ENCODE measurements around the gene DNAJC8. TPM values are rescaled to one million over a fixed set of nuclear protein-coding genes. Genes with fewer than 3 reads are reported as not detected.

DNAJC8 gene
- total and polyA plus RNA-seq, 5 donors, result 63.4 to 78.3 (median 64.5) TPM

DNA sequence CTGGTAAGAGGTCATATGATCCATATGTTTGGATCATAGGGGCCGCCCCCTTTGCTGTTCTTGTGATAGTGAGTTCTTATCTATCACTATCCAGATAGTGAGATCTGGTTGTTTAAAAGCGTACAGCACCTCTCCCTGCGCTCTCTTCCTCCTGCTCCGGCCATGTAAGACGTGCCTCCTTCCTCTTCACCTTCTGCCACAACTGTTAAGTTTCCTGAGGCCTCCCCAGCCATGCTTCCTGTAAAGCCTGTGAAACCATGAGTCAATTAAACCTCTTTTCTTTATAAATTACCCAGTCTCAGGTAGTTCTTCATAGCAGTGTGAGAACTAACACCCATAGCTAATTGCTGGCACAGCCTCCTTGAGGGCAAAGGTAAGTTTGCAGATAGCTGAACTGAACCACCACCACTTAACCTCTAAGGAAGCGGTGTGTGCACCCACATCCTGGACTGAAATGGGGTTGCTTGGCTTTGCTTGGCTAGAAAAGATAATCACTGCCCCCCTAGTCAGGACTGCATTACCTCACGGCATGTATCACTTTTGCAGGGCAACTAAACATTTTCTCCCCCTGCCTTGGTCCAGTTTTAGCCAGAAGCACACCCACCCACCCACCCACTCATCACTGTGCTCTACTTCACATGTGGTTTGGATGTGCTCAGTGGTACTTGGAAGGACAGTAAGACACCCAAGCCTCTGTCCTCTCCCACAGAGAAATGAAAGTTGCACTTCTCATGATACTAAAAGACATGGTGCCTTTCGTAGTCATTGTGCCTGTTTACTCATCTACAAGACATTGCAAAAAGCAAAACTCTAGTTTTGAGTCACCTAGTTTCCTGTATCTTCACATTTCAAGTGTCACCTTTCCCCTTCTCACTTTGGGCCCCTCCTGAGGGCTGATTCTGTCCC lies 33.2 kb downstream of the DNAJC8 start:
- Histone ChIP-seq H3K4me3 (ENCODE audit: low read length) (no peak overlapping the region), H3K27me3 (ENCODE audit: control insufficient read depth, insufficient read depth) (no peaks in the 10 kb centered on the region), H3K4me1 (ENCODE audit: control insufficient read depth, insufficient read depth, low read length) (no peaks in the 10 kb centered on the region), H3K27ac (ENCODE audit: low read length) (no peak overlapping the region), H3K9me3 (ENCODE audit: control insufficient read depth, low read length) (no peaks in the 10 kb centered on the region)
- WGBS, result 84% methylated on average over 8 of the region's 8 CpGs
- intact Hi-C loops (cut with DNase I), result loop anchor here in 2 of 4 donors (5.0 to 10.0 kb wide), 3 partner anchors 105 to 345 kb away; no protein-coding TSS in a partner anchor
- no peak for DNase-seq
- ATAC-seq, result no peak

DNA sequence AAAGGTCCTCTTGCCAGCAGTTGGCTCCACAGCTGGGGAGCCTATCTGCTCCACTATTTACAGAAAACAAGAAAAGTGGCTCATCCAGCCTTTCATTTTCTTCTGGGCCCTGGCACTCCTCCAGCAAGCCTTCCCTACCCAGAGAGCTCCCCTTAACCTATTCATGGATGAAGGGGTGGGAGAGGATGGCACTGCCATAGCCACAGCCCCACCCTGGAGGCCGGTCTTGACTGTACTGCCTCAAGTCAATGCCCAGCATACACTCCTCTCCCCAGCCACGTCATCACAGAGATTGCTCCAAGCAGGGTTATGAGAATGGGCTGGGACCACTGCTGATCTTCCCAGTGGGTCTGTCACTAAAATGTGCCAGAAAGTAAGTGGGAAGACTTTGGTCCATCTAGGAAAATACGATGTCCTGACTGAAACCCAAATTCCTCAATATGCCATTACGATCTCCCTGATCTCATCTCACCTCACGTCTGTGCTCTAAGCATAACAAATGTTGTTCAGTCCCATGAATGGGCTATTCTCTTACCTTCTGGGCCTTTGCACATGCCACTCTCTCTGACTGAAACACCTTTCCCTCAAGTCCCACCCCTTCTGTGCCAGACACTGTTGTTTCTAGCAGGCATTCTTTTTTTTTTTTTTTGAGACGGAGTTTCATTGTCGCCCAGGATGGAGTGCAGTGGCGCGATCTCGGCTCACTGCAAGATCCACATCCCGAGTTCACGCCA lies 35.0 kb downstream of the DNAJC8 start:
- intact Hi-C loops (cut with DNase I), result loop anchor here in 2 of 4 donors (5.0 to 10.0 kb wide), 2 partner anchors 103 to 264 kb away; no protein-coding TSS in a partner anchor
- no peaks in the 10 kb centered on the region for H3K4me1 ChIP-seq (ENCODE audit: control insufficient read depth, insufficient read depth, low read length)
- ATAC-seq (no peak), DNase-seq (no peak)
- no peaks in the 10 kb centered on the region for H3K9me3 ChIP-seq (ENCODE audit: control insufficient read depth, low read length)
- WGBS, result 93% methylated on average over 12 of the region's 12 CpGs
- no peak overlapping the region for H3K4me3 ChIP-seq (ENCODE audit: low read length)
- H3K27me3 ChIP-seq (ENCODE audit: control insufficient read depth, insufficient read depth), result no peaks in the 10 kb centered on the region
- H3K27ac ChIP-seq (ENCODE audit: low read length), result no peak overlapping the region

DNA sequence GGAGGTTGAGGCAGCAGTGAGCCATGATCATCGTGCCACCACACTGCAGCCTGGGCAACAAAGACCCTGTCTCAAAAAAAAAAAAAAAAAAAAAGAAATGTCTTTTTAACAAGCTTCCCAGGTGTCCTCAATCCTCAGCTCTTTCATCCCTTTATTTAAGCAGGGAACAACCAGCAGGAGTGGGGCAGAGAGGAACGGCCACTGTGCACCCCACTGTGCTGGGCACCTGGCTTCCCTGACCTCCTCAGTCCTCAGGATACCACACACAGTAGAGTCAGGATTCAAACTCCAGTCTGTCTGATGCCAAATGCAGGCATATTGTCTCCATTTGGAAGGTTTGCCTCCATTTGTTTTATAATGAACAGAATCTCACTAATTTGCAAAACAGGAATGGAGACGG lies 36.5 kb downstream of the DNAJC8 start:
- Histone ChIP-seq H3K4me1 (ENCODE audit: control insufficient read depth, insufficient read depth, low read length) (no peaks in the 10 kb centered on the region), H3K27ac (ENCODE audit: low read length) (no peak overlapping the region), H3K4me3 (ENCODE audit: low read length) (no peak overlapping the region), H3K9me3 (ENCODE audit: control insufficient read depth, low read length) (no peaks in the 10 kb centered on the region), H3K27me3 (ENCODE audit: control insufficient read depth, insufficient read depth) (no peaks in the 10 kb centered on the region)
- DNase-seq, result no peak
- 66% methylated on average over 3 of the region's 3 CpGs for WGBS
- intact Hi-C loops (cut with DNase I), result loop anchor here in 2 of 4 donors (5.0 to 10.0 kb wide), 2 partner anchors 102 to 266 kb away; no protein-coding TSS in a partner anchor
- ATAC-seq, result no peak

DNA sequence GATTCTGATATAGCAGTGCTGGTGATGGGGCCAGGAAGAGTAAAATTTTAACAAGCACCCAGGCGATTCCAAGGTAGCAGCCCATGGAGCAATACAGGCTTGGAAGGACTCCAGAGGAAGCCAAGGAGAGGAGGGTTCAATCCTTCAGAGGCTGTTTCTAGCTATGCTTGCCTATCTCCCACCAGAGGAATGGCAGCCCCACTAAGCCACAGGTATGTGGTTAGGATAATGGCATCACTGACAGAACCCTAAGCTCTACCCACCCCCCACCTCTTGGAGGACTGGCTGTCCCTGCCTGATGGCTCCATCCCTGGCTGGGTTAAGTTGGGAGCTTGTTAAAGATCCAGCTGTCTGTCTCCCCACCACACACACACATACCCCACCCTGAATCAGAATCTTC lies 37.0 kb downstream of the DNAJC8 start:
- H3K9me3 ChIP-seq (ENCODE audit: control insufficient read depth, low read length), result no peaks in the 10 kb centered on the region
- 92% methylated on average over 1 of the region's 1 CpG for WGBS
- no peak for DNase-seq
- no peak for ATAC-seq
- no peak overlapping the region for H3K27ac ChIP-seq (ENCODE audit: low read length)
- no peaks in the 10 kb centered on the region for H3K4me1 ChIP-seq (ENCODE audit: control insufficient read depth, insufficient read depth, low read length)
- intact Hi-C loops (cut with DNase I), result loop anchor here in 2 of 4 donors (5.0 to 10.0 kb wide), 2 partner anchors 101 to 267 kb away; no protein-coding TSS in a partner anchor
- no peak overlapping the region for H3K4me3 ChIP-seq (ENCODE audit: low read length)
- no peaks in the 10 kb centered on the region for H3K27me3 ChIP-seq (ENCODE audit: control insufficient read depth, insufficient read depth)

DNA sequence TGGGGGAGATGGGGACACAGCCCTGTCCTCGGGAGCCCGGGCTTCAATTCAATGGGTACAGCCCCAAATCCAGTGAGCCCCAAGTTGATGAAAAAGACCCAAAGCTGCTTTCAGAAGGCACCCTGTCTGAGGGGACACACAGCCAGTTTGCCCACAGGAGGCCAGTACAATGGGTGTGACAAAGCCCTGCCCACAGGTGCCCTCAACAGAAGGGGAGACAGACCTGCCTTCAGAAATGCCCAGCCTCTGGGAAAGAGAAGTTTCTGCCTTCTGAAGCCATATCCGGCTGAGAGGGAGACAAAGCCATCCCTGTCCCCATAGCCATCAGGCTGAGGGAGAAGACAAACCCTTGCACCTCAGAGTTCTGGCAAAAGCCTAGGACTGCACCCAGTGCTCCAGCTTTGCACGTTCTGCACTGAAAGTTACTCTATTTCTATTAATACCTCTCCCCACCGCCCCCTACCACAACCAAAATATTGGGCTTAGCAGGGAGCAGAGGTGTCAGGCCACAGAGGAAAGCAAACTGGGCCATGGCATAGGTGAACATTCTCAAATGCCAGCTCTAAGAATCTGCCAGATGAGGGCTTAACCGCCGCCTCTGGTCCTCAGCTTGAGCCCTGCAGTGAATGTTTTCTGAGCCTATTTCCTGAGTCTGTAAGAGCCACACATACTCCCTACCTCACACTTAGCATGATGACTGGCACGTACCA lies 38.3 kb downstream of the DNAJC8 start:
- WGBS, result 83% methylated on average over 8 of the region's 8 CpGs
- ATAC-seq, result no peak

DNA sequence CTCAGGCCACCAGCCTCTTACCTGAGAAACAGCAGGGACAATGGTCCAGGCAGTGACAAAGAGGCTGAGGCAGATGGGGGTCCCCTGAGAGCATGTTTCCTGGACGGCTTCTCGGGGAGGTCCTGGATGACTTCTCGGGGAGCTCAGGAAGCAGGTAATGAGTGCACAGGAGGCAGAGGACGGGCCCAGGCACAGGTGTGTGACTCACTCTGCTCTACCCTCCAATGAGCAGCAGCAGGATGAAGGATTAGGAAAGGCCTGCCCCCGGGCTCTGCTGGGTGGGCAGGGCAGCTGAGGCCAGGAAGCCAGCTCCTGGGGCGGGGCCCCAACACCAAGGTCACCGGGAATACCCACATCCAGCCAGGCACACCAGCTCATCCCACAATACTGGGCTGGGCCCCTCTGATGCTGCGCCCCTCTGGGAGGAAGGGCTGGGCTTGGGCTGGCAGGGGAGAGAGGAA lies 39.1 kb downstream of the DNAJC8 start:
- ATAC-seq, result peak; percentile 38 to 42
- Histone ChIP-seq H3K27me3 (ENCODE audit: control insufficient read depth, insufficient read depth) (no peaks in the 10 kb centered on the region), H3K4me1 (ENCODE audit: control insufficient read depth, insufficient read depth, low read length) (no peaks in the 10 kb centered on the region), H3K9me3 (ENCODE audit: control insufficient read depth, low read length) (no peaks in the 10 kb centered on the region), H3K27ac (ENCODE audit: low read length) (no peak overlapping the region), H3K4me3 (ENCODE audit: low read length) (no peak overlapping the region)
- 69% methylated on average over 8 of the region's 8 CpGs for WGBS
- no peak for DNase-seq
- intact Hi-C loops (cut with DNase I), result loop anchor here in 1 of 4 donors (10.0 kb wide), 1 partner anchor 99 kb away; no protein-coding TSS in a partner anchor

More for the DNA sequence above, 38.3 kb downstream of the DNAJC8 start:
- Histone ChIP-seq H3K4me3 (ENCODE audit: low read length) (no peak overlapping the region), H3K27ac (ENCODE audit: low read length) (no peak overlapping the region), H3K4me1 (ENCODE audit: control insufficient read depth, insufficient read depth, low read length) (no peaks in the 10 kb centered on the region), H3K9me3 (ENCODE audit: control insufficient read depth, low read length) (no peaks in the 10 kb centered on the region), H3K27me3 (ENCODE audit: control insufficient read depth, insufficient read depth) (no peaks in the 10 kb centered on the region)
- DNase-seq, result no peak
- intact Hi-C loops (cut with DNase I), result loop anchor here in 2 of 4 donors (5.0 to 10.0 kb wide), 2 partner anchors 100 to 268 kb away; no protein-coding TSS in a partner anchor

DNA sequence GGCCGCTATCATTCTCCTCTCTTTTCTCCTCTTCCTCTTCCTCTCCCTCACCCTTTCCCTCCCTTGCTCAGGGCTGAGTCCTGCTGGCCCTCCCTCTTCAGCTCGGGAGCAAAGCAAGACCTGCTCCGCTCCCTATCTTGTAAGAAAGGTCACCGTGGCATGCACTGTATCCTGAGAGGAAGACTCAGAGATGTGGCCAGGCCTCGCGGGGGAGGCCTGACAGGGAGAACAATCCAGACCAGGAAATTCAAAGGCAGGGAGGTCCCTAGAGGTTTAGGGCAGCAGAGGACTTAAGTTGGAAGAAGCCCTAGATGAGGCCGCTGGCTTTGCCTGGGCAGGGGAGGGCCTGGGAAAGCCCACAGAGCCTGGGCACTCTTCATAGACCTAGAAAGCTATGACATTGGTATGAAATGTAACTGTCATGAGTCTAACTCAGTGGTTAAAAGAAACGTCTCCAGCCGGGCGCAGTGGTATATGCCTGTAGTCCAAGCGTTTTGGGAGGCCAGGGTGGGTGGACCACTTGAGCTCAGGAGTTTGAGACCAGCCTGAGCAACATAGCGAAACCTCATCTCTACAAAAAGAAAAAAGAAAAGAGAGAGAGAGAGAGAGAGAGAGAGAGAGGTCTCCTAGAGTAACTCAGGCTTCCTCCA lies 41.7 kb downstream of the DNAJC8 start:
- H3K27ac ChIP-seq (ENCODE audit: low read length), result no peak overlapping the region

DNA sequence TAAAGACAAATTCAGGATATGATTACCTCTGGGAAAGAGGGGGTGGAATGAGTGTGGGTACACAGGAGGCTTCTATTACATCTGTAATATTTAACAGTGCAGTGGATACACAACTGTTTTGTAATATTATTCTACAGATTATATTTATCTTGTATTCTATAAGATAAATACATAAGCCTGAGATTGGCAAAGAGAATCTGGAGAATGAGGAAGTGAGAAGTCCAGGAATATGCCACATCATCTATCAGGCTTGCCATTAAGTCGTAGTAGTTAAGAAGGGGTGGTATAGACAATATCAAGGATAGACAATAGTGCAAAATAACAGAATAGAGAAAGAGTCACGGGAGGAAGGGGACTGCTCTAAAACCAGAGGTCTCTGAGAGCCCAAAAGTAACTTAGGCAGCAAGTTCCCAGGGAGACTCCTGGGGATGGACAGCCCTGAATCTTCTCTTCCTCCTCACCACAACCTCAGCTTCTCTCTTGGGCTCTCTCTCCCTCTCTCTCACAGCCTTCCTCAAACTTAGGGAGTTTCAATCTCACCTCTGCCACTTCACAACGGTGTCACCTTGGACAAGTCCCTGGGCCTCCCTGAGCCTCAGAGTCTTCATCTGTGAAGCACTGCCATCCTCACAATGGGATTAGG lies 42.4 kb downstream of the DNAJC8 start:
- intact Hi-C loops (cut with DNase I), result loop anchor here in 1 of 4 donors (10.0 kb wide), 1 partner anchor 96 kb away; no protein-coding TSS in a partner anchor
- H3K27me3 ChIP-seq (ENCODE audit: control insufficient read depth, insufficient read depth), result no peaks in the 10 kb centered on the region
- 60% methylated on average over 3 of the region's 3 CpGs for WGBS
- no peak overlapping the region for H3K4me3 ChIP-seq (ENCODE audit: low read length)
- DNase-seq, result no peak
- H3K9me3 ChIP-seq (ENCODE audit: control insufficient read depth, low read length), result no peaks in the 10 kb centered on the region
- no peaks in the 10 kb centered on the region for H3K4me1 ChIP-seq (ENCODE audit: control insufficient read depth, insufficient read depth, low read length)
- H3K27ac ChIP-seq (ENCODE audit: low read length), result no peak overlapping the region
- no peak for ATAC-seq

More for the DNA sequence above, 41.7 kb downstream of the DNAJC8 start:
- ATAC-seq (peak; percentile 72 to 91), DNase-seq (peak in 1 of 3 donors; percentile 73)
- Histone ChIP-seq H3K9me3 (ENCODE audit: control insufficient read depth, low read length) (no peaks in the 10 kb centered on the region), H3K4me3 (ENCODE audit: low read length) (no peak overlapping the region), H3K4me1 (ENCODE audit: control insufficient read depth, insufficient read depth, low read length) (no peaks in the 10 kb centered on the region), H3K27me3 (ENCODE audit: control insufficient read depth, insufficient read depth) (no peaks in the 10 kb centered on the region)
- intact Hi-C loops (cut with DNase I), result loop anchor here in 1 of 4 donors (10.0 kb wide), 1 partner anchor 96 kb away; no protein-coding TSS in a partner anchor
- 57% methylated on average over 12 of the region's 12 CpGs for WGBS

DNA sequence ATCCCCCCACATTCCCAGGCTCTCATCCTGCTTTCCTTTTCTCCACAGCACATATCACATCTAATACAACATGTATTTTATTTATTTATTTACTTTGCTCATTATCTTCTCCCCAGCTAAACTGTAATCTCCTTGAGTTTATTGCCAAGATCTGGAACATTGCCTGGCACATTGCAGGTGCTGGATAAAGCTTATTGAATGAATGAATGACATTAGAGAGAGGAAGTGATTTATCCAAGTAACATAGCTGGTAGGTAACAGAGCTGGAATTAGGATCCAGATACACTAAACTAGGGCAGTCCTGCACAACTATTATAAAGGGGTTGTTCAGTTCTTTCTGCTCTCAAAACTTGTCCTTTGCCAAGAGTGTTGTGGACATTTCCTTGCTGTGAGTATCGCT lies 47.8 kb downstream of the DNAJC8 start:
- no peak for DNase-seq
- Histone ChIP-seq H3K9me3 (ENCODE audit: control insufficient read depth, low read length) (no peaks in the 10 kb centered on the region), H3K27me3 (ENCODE audit: control insufficient read depth, insufficient read depth) (no peaks in the 10 kb centered on the region), H3K27ac (ENCODE audit: low read length) (no peak overlapping the region), H3K4me1 (ENCODE audit: control insufficient read depth, insufficient read depth, low read length) (no peaks in the 10 kb centered on the region), H3K4me3 (ENCODE audit: low read length) (no peak overlapping the region)
- no peak for ATAC-seq
- 88% methylated on average over 1 of the region's 1 CpG for WGBS
- intact Hi-C loops (cut with DNase I), result no loop called here
